ENCODE results near the gene KCTD5. TPM values are rescaled to one million over a fixed set of nuclear protein-coding genes. Genes with fewer than 3 reads are reported as not detected.

Gene KCTD5
- polyA plus RNA-seq, 6 donors from 2014 or later: 18.3 to 27.5 (median 22.3) TPM

DNA sequence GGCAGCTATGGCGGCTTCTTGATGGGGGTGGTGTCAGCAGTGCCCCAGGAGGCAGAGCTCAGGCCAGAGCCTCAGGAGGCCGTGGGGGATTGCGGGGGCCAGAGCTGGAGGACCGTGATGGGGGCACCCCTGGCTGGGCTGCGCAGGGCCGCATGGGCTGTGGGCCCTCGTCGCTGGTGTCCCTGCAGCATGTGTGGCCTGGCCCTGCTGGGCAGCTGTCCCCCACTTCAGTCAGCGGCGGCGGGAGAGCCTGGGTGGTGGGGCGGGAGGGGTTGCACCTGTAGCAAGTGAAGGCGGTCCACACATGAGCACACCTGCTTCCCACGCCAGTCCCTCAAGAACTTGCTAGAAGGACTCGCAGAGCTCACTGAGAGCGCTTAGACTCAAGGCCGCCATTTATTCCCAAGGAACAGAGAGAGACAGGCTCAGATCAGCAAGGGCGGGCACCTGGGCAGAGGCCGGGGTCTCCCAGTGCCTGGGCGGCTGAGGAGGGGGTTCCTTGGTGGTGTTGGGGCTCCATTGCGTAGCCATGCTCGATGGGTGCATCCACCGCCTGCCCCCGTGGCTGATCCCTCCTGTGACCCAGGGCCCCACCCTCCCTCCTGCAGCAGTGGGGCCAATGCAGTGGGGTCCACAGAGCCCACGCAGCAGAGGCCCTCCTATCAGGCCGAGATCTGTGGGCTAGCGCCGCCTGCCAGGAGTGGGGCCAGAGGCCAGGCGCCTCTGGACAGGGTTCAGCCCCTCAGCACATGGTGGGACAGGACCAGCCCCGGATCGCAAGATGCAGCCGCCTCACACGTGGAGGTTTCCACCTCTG lies 22.1 kb downstream of the KCTD5 start:
- Mint-ChIP-seq H3K4me3 (no peak overlapping the region), H3K36me3 (no peaks in the 10 kb centered on the region), H3K4me1 (no peaks in the 10 kb centered on the region), H3K27ac (peak overlapping the region in 1 of 6 donors; percentile 81), H3K9me3 (no peaks in the 10 kb centered on the region), H3K27me3 (no peaks in the 10 kb centered on the region)
- DNase-seq (no peak), ATAC-seq (ENCODE audit: low read depth in 2 of 2) (no peak)

DNA sequence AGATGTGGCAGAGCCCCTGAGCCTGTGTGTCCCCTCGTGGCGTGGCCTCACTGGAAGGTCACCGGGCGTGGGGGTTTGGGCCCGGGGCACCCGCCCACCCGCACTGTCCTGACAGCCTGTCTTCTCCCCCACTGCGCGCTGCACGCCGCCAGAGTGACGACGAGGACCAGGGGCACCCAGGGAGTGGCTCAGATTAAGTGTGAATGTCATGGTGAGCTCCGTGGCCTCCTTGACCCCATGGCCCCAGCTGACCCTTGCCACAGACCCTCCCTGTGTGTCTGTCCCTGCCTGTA lies 22.6 kb downstream of the KCTD5 start:
- DNase-seq (no peak), ATAC-seq (ENCODE audit: low read depth in 2 of 2) (no peak)
- Mint-ChIP-seq H3K27me3 (no peaks in the 10 kb centered on the region), H3K36me3 (no peaks in the 10 kb centered on the region), H3K4me1 (no peaks in the 10 kb centered on the region), H3K9me3 (no peaks in the 10 kb centered on the region), H3K4me3 (no peak overlapping the region), H3K27ac (no peak overlapping the region)

DNA sequence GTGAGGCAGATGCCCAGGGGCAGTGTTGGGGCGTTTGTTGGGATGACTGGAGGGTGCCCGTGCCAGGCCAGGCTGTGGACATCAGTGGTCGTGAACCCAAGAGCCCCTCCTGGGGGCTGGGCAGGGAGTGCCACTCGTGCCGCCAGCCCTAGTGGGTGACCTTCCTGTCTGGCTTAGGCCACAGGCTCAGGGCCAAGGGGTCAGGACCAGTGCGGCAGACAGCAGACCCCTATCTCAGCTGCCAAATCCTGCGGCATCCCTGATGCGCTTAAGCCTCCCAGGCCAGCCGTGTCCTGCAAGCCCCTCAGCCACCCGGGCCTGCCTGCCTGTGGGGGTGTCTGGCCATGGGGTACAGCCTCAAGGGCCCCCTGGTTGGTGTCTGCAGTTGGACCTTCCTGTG lies 23.0 kb downstream of the KCTD5 start:
- DNase-seq (no peak), ATAC-seq (ENCODE audit: low read depth in 2 of 2) (no peak)
- no peak overlapping the region for H3K27ac Mint-ChIP-seq
- no peaks in the 10 kb centered on the region for H3K36me3 Mint-ChIP-seq
- no peaks in the 10 kb centered on the region for H3K27me3 Mint-ChIP-seq
- H3K4me3 Mint-ChIP-seq: no peak overlapping the region
- no peaks in the 10 kb centered on the region for H3K9me3 Mint-ChIP-seq
- H3K4me1 Mint-ChIP-seq: no peaks in the 10 kb centered on the region

- H3K27ac Mint-ChIP-seq: peak overlapping the region in 1 of 6 donors; percentile 83
- H3K4me3 Mint-ChIP-seq: no peak overlapping the region
- DNase-seq (no peak), ATAC-seq (ENCODE audit: low read depth in 2 of 2) (no peak)
- no peaks in the 10 kb centered on the region for H3K36me3 Mint-ChIP-seq
- H3K4me1 Mint-ChIP-seq: peaks cover 0 to 3% (median 0%) of the 10 kb centered on the region in 3 donors
- no peaks in the 10 kb centered on the region for H3K27me3 Mint-ChIP-seq
- H3K9me3 Mint-ChIP-seq: no peaks in the 10 kb centered on the region
These were observed 23.8 kb downstream of the KCTD5 start for GRCh38 chr16:2706085-2706484.

- H3K27me3 Mint-ChIP-seq: no peaks in the 10 kb centered on the region
- ATAC-seq (ENCODE audit: low read depth in 2 of 2) (no peak), DNase-seq (no peak)
- peak overlapping the region in 1 of 6 donors; percentile 83 for H3K27ac Mint-ChIP-seq
- H3K4me3 Mint-ChIP-seq: no peak overlapping the region
- no peaks in the 10 kb centered on the region for H3K9me3 Mint-ChIP-seq
- H3K36me3 Mint-ChIP-seq: no peaks in the 10 kb centered on the region
- peaks cover 0 to 3% (median 3%) of the 10 kb centered on the region in 3 donors for H3K4me1 Mint-ChIP-seq
These were observed 24.4 kb downstream of the KCTD5 start for GRCh38 chr16:2706611-2707311.

- DNase-seq: no peak
- ATAC-seq (ENCODE audit: low read depth in 2 of 2): no peak
- H3K36me3 Mint-ChIP-seq: no peaks in the 10 kb centered on the region
- H3K4me3 Mint-ChIP-seq: peak overlapping the region in 1 of 8 donors; percentile 22
- no peaks in the 10 kb centered on the region for H3K9me3 Mint-ChIP-seq
- H3K4me1 Mint-ChIP-seq: peaks cover 0 to 4% (median 3%) of the 10 kb centered on the region in 3 donors
- H3K27me3 Mint-ChIP-seq: no peaks in the 10 kb centered on the region
- H3K27ac Mint-ChIP-seq: no peak overlapping the region
These were observed 25.3 kb downstream of the KCTD5 start for GRCh38 chr16:2707368-2708289.

GRCh38 chr16:2708290-2708639 lies 25.9 kb downstream of the KCTD5 start:
- H3K27ac Mint-ChIP-seq: no peak overlapping the region
- H3K9me3 Mint-ChIP-seq: no peaks in the 10 kb centered on the region
- no peaks in the 10 kb centered on the region for H3K27me3 Mint-ChIP-seq
- DNase-seq (no peak), ATAC-seq (ENCODE audit: low read depth in 2 of 2) (no peak)
- H3K4me1 Mint-ChIP-seq: peaks cover 0 to 4% (median 3%) of the 10 kb centered on the region in 3 donors
- H3K4me3 Mint-ChIP-seq: no peak overlapping the region
- H3K36me3 Mint-ChIP-seq: no peaks in the 10 kb centered on the region

GRCh38 chr16:2708955-2709587 lies 26.7 kb downstream of the KCTD5 start:
- DNase-seq (no peak), ATAC-seq (ENCODE audit: low read depth in 2 of 2) (no peak)
- no peaks in the 10 kb centered on the region for H3K9me3 Mint-ChIP-seq
- H3K27ac Mint-ChIP-seq: no peak overlapping the region
- no peaks in the 10 kb centered on the region for H3K36me3 Mint-ChIP-seq
- peaks cover 0 to 6% (median 0%) of the 10 kb centered on the region in 3 donors for H3K27me3 Mint-ChIP-seq
- H3K4me1 Mint-ChIP-seq: peaks cover 0 to 6% (median 4%) of the 10 kb centered on the region in 3 donors
- H3K4me3 Mint-ChIP-seq: no peak overlapping the region

GRCh38 chr16:2709588-2709984 lies 27.3 kb downstream of the KCTD5 start:
- no peak overlapping the region for H3K27ac Mint-ChIP-seq
- no peaks in the 10 kb centered on the region for H3K9me3 Mint-ChIP-seq
- no peak overlapping the region for H3K4me3 Mint-ChIP-seq
- no peaks in the 10 kb centered on the region for H3K36me3 Mint-ChIP-seq
- no peak for DNase-seq
- H3K4me1 Mint-ChIP-seq: peaks cover 0 to 6% (median 4%) of the 10 kb centered on the region in 3 donors
- peaks cover 0 to 7% (median under 1%) of the 10 kb centered on the region in 3 donors for H3K27me3 Mint-ChIP-seq
- ATAC-seq (ENCODE audit: low read depth in 2 of 2): no peak

GRCh38 chr16:2710021-2710710 lies 27.8 kb downstream of the KCTD5 start:
- Mint-ChIP-seq H3K27me3 (peaks cover 0 to 13% (median 6%) of the 10 kb centered on the region in 3 donors), H3K36me3 (no peaks in the 10 kb centered on the region), H3K27ac (peak overlapping the region in 2 of 6 donors; percentile 61 to 90), H3K9me3 (no peaks in the 10 kb centered on the region), H3K4me1 (peaks cover 6 to 10% (median 9%) of the 10 kb centered on the region in 3 donors), H3K4me3 (no peak overlapping the region)
- DNase-seq (no peak), ATAC-seq (ENCODE audit: low read depth in 2 of 2) (no peak)

DNA sequence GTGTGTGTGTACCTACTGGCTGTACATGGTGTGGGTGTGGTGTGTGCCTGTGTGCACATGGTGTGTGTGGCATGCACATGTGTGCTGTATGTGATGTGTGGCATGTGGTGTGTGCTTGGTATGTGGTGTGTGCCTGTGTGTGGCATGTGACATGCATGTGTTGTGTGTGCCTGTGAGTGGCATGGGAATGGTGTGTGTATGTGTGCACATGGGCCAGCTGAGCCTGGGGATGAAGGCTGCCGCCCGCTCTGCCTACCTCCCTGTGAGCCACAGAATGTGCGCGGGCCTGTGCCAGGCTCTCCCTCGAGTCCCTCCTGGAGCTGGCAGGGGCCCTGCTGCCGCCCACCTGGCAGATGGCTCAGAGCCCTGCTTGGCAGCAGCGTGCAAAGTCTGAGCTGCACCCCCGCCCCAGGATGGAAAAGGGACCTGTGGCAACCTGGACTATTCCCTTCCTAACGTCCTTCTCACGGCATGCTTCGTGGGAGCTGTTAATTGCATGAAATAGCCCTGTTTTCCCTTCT lies 28.4 kb downstream of the KCTD5 start:
- Mint-ChIP-seq H3K27ac (peak overlapping the region in 2 of 6 donors; percentile 61 to 90), H3K36me3 (no peaks in the 10 kb centered on the region), H3K27me3 (peaks cover 0 to 13% (median 7%) of the 10 kb centered on the region in 3 donors), H3K4me1 (peaks cover 10 to 12% (median 11%) of the 10 kb centered on the region in 3 donors), H3K4me3 (no peak overlapping the region), H3K9me3 (no peaks in the 10 kb centered on the region)
- DNase-seq (no peak), ATAC-seq (ENCODE audit: low read depth in 2 of 2) (no peak)

GRCh38 chr16:2711370-2712062 lies 29.2 kb downstream of the KCTD5 start:
- Mint-ChIP-seq H3K4me1 (peaks cover 10 to 15% (median 13%) of the 10 kb centered on the region in 3 donors), H3K36me3 (no peaks in the 10 kb centered on the region), H3K27ac (no peak overlapping the region), H3K9me3 (no peaks in the 10 kb centered on the region), H3K27me3 (peaks cover 0 to 13% (median 7%) of the 10 kb centered on the region in 3 donors), H3K4me3 (no peak overlapping the region)
- ATAC-seq (ENCODE audit: low read depth in 2 of 2): no peak
- no peak for DNase-seq
